Ascending aorta (tissue), 2 donors: Measurements from ENCODE around the gene HTRA3. TPM values are rescaled to one million over a fixed set of nuclear protein-coding genes. Genes with fewer than 3 reads are reported as not detected.

Experiments used
- DNase-seq, 2 donors: peaks; one replicate each; pipeline ENCODE4 v3.0.0-alpha.2; 2019; ENCODE audit warnings: low spot score in 2 of 2
- H3K27ac ChIP-seq, 2 donors: fragments of 200-600 bp; sonication (generic); one replicate each; pipeline ENCODE4 v1.5.1; 2016 to 2017; ENCODE audit warnings: mild to moderate bottlenecking in 1 of 2
- H3K27me3 ChIP-seq: fragments of 200-600 bp; sonication (generic); one replicate; pipeline ENCODE4 v1.5.1; 2017
- H3K36me3 ChIP-seq, 2 donors: fragments of 200-600 bp; sonication (generic); one replicate each; pipeline ENCODE4 v1.5.1; 2016
- H3K4me1 ChIP-seq, 2 donors: fragments of 200-600 bp; sonication (generic); one replicate each; pipeline ENCODE4 v1.5.1; 2016 to 2017; ENCODE audit warnings: mild to moderate bottlenecking in 1 of 2
- H3K4me3 ChIP-seq, 2 donors: fragments of 200-600 bp; sonication (generic); one replicate each; pipeline ENCODE4 v1.5.1; 2016 to 2017; ENCODE audit warnings: mild to moderate bottlenecking in 1 of 2
- H3K9me3 ChIP-seq, 2 donors: fragments of 200-600 bp; sonication (generic); one replicate each; pipeline ENCODE4 v1.5.1; 2016
- intact Hi-C: fragments of 100-400 bp; cut with DNase I; formaldehyde crosslinking; loops from one replicate; pipeline ENCODE4 v1.15.1; 2023
- total RNA-seq: library from RNA; depleted of rRNA; stranded (reverse); fragments of >200 nt; gene quantifications from one replicate; pipeline ENCODE4 v1.1.0, GENCODE V29; 2016
- TF ChIP-seq, protein P1 (sequence below), 3 experiments: fragments of 200-600 bp in 2 of 3; fragments of 450-650 bp in 1 of 3; sonication (generic) in 2 of 3; IDR thresholded peaks; one replicate each; pipeline ENCODE4 v1.5.1; 2016 to 2019; ENCODE audit warnings: antibody characterized with exemption in 3 of 3, mild to moderate bottlenecking in 1 of 3, moderate library complexity in 1 of 3

Gene HTRA3
- total RNA-seq, 1 donor from 2014 or later, result 52.6 TPM

DNA sequence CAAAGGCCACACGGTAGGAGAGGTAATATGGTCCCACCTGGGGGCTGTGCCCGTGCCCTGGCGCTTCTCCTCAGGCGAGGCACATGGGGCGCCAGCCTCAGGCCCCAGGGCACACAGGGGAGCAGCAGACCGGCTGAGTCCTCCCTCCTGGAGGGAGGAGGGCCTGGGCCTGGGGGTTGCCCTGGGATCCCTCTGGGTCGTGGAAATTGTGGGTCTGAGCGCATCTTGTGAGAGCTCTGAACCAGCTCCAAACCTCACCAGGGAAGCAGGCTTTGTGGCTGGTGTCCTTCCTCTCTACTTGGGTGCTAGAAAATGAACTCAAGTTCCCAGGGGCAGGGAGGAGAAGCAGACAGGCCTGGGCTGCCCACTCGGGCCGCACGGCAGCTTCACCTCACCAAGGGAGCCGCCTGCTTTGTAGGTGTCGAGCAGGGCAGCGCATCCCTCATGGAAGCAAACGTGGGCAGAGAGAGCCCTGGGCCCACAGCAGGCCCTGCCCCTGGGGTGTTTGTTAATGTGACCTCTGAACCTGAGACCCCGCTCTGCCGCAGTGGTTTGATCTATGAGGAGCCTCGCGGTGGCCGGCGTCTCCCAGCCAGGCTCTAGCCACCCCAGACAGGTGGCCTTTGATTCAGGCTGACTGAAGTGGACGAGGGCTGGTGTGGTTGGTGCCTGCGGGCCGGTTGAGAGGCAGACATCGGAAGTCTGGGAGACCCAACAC, 10.8 kb downstream of the HTRA3 start:
- DNase-seq, result no peak

DNA sequence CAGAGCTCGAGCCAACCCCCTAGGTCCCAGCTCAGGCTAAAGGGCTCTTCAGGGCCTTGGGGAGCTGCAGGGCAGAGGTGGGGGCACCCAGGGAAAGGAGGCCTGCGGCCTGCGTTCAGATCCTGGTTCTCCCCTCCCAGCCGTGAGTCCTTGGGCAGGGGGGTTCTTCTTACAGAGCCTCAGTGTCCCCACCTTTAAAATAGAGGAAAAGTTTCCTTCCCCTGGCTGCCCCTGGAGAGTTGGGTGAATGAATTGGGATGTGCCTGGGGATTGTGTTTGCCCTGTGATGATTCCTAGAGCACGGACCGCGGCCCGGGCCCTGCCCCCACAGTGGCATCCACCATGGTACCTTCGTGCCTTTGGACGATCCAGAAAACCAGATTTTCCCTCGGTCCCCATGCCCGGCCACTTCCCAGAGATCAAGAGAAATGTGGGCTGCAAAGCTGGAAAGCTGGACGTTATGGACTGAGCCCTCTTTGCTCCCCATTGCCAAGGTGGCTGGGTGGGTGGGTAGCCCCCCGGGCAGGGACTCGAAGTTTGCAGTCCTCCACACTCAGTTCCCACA, 11.4 kb downstream of the HTRA3 start:
- Histone ChIP-seq H3K27ac (peak overlapping the region in 1 of 2 donors; percentile 55), H3K27me3 (no peaks in the 10 kb centered on the region), H3K4me1 (peaks cover 3 to 21% of the 10 kb centered on the region in 2 donors), H3K36me3 (no peaks in the 10 kb centered on the region), H3K4me3 (no peak overlapping the region), H3K9me3 (no peaks in the 10 kb centered on the region)
- intact Hi-C loops, result no loop called here
- no peak for DNase-seq
- TF ChIP-seq, protein P1, sequence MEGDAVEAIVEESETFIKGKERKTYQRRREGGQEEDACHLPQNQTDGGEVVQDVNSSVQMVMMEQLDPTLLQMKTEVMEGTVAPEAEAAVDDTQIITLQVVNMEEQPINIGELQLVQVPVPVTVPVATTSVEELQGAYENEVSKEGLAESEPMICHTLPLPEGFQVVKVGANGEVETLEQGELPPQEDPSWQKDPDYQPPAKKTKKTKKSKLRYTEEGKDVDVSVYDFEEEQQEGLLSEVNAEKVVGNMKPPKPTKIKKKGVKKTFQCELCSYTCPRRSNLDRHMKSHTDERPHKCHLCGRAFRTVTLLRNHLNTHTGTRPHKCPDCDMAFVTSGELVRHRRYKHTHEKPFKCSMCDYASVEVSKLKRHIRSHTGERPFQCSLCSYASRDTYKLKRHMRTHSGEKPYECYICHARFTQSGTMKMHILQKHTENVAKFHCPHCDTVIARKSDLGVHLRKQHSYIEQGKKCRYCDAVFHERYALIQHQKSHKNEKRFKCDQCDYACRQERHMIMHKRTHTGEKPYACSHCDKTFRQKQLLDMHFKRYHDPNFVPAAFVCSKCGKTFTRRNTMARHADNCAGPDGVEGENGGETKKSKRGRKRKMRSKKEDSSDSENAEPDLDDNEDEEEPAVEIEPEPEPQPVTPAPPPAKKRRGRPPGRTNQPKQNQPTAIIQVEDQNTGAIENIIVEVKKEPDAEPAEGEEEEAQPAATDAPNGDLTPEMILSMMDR (IDR thresholded peaks at IDR 0.05), result no peak

More for the DNA sequence above, 10.8 kb downstream of the HTRA3 start:
- H3K9me3 ChIP-seq, result no peaks in the 10 kb centered on the region
- H3K27ac ChIP-seq, result no peak overlapping the region
- H3K36me3 ChIP-seq, result no peaks in the 10 kb centered on the region
- intact Hi-C loops, result no loop called here
- H3K4me3 ChIP-seq, result no peak overlapping the region
- peaks cover 6 to 26% of the 10 kb centered on the region in 2 donors for H3K4me1 ChIP-seq
- no peaks in the 10 kb centered on the region for H3K27me3 ChIP-seq
- TF ChIP-seq, protein P1 (IDR thresholded peaks at IDR 0.05), result no peak

- Histone ChIP-seq H3K27me3 (no peaks in the 10 kb centered on the region), H3K4me1 (peaks cover 3 to 16% of the 10 kb centered on the region in 2 donors), H3K36me3 (no peaks in the 10 kb centered on the region), H3K27ac (peak overlapping the region in 1 of 2 donors; percentile 55), H3K4me3 (no peak overlapping the region), H3K9me3 (no peaks in the 10 kb centered on the region)
- peak in 1 of 2 donors; percentile 82 for DNase-seq
- intact Hi-C loops, result no loop called here
- TF ChIP-seq, protein P1 (IDR thresholded peaks at IDR 0.05), result no peak
Measured at GRCh38 chr4:8281519-8282133, 12.1 kb downstream of the HTRA3 start.

- Histone ChIP-seq H3K27ac (peak overlapping the region in 1 of 2 donors; percentile 55), H3K4me3 (no peak overlapping the region), H3K27me3 (no peaks in the 10 kb centered on the region), H3K9me3 (no peaks in the 10 kb centered on the region), H3K4me1 (peaks cover 0 to 13% of the 10 kb centered on the region in 2 donors), H3K36me3 (no peaks in the 10 kb centered on the region)
- intact Hi-C loops, result no loop called here
- TF ChIP-seq, protein P1 (IDR thresholded peaks at IDR 0.05), result no peak
- DNase-seq, result no peak
Measured at GRCh38 chr4:8282134-8282641, 12.6 kb downstream of the HTRA3 start.

GRCh38 chr4:8282742-8283141, 13.2 kb downstream of the HTRA3 start:
- no peaks in the 10 kb centered on the region for H3K9me3 ChIP-seq
- H3K27ac ChIP-seq, result no peak overlapping the region
- H3K36me3 ChIP-seq, result no peaks in the 10 kb centered on the region
- H3K4me3 ChIP-seq, result no peak overlapping the region
- peaks cover 0 to 13% of the 10 kb centered on the region in 2 donors for H3K4me1 ChIP-seq
- H3K27me3 ChIP-seq, result no peaks in the 10 kb centered on the region
- TF ChIP-seq, protein P1 (IDR thresholded peaks at IDR 0.05), result no peak
- intact Hi-C loops, result no loop called here
- no peak for DNase-seq
